A549 (cell line): ENCODE results near the gene LRRC9.
"Not testable (repeated sequence)": the region's sequence is repeated elsewhere in the genome, so short reads cannot be mapped to it uniquely, and the experiment has no call there.

Experiments used
- ATOH8 ChIP-seq: fragments of 250-450 bp; sonication (Bioruptor Pico); IDR thresholded peaks from 2 replicates; pipeline ENCODE4 v1.5.0; 2020; ENCODE audit warnings: low read depth, mild to moderate bottlenecking, moderate library complexity
- CTCF ChIP-seq: fragments of >200 bp; sonication (Bioruptor Twin); formaldehyde crosslinking; IDR thresholded peaks from 3 replicates; pipeline ENCODE4 v1.5.1; 2016
- EP300 ChIP-seq, 2 experiments: fragments of >200 bp; sonication (Bioruptor Twin); formaldehyde crosslinking; IDR thresholded peaks; 2 replicates in 1 of 2; 3 replicates in 1 of 2; pipeline ENCODE4 v1.6.1; 2016 to 2017
- RAD21 ChIP-seq, 2 experiments: fragments of >200 bp in 1 of 2; sonication (Bioruptor Twin) in 1 of 2; formaldehyde crosslinking in 1 of 2; IDR thresholded peaks in 1 of 2; conservative IDR thresholded peaks in 1 of 2; 2 replicates in 1 of 2; 3 replicates in 1 of 2; pipeline ENCODE4 v1.6.1; 2012 to 2018; ENCODE audit warnings: inconsistent platforms in 1 of 2

DNA sequence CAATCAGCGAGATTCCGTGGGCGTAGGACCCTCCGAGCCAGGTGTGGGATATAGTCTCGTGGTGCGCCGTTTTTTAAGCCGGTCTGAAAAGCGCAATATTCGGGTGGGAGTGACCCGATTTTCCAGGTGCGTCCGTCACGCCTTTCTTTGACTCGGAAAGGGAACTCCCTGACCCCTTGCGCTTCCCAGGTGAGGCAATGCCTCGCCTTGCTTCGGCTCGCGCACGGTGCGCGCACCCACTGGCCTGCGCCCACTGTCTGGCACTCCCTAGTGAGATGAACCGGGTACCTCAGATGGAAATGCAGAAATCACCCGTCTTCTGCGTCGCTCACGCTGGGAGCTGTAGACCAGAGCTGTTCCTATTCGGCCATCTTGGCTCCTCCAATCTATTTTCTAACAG lies 32.2 kb downstream of the LRRC9 start:
- not testable (repeated sequence) for TF ChIP-seq CTCF; ATOH8 (CRISPR knock-in tag); EP300 (IDR thresholded peaks at IDR 0.05); RAD21 (conservative IDR thresholded peaks at IDR 0.05 in 1 of 2, IDR thresholded peaks at IDR 0.05 in 1 of 2)
